CD4-positive, alpha-beta T cell treated with Interleukin-10 for 1 hour (primary cell): ENCODE data around the gene CHMP6.

ENCODE experiments used
- DNase-seq: peaks from one replicate; pipeline ENCODE4 v3.0.0-alpha.2; 2020

Gene CHMP6

DNA sequence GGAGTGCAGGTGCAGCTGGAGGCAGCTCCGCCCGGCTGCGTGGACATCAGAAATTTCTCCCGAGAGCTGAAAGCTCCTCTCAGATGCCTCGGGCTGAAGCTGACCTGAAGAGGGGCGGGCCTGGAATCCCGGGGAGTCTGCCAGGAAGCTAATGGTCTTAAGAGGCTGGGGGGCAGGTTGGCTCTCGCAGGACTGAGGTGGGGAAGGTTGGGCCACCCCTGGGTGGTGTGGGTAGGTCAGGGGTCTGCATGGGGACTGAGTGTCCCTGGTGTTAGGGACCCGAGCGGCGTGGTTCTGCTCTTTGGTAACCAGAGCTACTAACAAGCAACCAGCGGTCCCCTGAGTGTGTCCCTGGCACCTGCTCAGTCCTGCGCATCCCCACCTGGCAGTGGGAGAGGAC lies 3.5 kb downstream of the CHMP6 start:
- DNase-seq, result no peak

DNA sequence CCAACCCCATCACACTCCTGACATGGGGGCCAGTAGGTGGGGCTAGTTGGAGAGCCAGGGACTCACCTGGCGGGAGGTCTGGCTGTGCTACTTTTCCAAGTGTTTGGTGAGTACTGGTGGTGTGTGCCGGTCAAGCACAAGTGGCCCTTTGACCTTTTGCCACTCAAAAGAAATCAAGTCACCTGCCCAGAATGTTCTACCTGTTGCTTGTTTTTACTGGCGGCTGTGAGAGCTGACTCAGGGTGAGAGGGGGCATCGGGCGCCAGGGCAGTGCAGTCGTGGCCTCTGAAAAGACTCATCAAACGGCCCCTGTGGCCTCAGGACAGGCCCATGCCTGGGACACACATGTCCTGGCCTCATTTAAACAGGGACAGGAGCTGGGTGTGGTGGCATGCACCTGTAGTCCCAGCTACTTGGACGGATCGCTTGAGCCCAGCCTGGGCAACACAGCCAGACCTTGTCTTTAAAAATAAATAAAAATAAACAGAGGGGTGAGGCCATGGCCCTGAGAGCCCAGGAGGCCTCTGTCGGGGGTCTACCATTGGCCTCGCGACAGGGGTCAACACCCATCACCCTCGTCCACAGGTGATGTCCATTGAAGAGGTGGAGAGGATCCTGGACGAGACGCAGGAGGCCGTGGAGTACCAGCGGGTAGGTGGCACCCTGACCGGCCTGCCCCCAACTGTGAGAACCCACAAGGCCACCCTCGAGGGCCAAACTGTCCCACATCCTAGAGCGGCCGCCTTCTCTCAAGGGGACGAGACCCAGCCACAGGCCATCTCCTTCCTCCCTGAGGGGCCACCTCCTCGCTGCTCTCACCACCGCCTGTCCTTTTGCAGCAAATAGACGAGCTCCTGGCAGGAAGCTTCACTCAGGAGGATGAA lies 5.0 kb downstream of the CHMP6 start:
- no peak for DNase-seq

- DNase-seq, result no peak
These were observed 5.9 kb downstream of the CHMP6 start for GRCh38 chr17:80997424-80998117.

- no peak for DNase-seq
These were observed 6.6 kb downstream of the CHMP6 start for GRCh38 chr17:80998118-80998747.

GRCh38 chr17:80998748-80999535 lies 7.3 kb downstream of the CHMP6 start:
- no peak for DNase-seq

GRCh38 chr17:80999536-81000333 lies 8.1 kb downstream of the CHMP6 start:
- DNase-seq, result no peak

DNA sequence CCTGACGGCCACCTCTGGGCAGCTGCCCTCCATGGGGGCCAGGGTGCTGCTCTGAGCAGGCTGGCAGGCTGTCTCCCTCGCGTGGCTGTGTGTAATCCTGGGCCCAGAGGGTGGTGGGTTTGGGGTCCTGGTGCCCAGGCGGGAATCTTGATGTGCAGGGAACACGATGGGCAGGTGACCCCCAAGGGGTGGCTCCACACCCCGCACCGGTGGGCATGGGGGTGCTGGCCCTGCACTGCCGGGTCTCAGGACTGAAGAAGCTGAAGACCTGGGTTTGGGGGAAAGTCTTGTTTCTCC lies 8.6 kb downstream of the CHMP6 start:
- DNase-seq, result no peak

GRCh38 chr17:81000631-81001357 lies 9.2 kb downstream of the CHMP6 start:
- no peak for DNase-seq

DNA sequence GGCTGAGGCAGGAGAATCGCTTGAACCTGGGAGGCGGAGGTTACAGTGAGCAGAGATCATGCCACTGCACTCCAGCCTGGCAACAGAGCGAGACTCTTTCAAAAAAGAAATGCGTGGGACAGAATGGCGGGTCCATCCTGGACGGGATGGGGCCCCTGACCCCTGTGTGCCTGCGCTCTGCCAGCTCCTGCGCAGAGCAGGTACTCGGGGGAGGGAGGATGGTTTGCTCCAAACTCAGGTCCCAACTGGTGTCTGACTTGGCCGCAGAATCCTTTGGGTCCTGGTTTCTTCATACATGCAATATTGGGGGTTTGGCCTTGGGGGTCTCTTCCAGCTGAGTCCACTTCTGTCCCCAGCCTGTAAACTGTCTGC lies 10.4 kb downstream of the CHMP6 start:
- no peak for DNase-seq

DNA sequence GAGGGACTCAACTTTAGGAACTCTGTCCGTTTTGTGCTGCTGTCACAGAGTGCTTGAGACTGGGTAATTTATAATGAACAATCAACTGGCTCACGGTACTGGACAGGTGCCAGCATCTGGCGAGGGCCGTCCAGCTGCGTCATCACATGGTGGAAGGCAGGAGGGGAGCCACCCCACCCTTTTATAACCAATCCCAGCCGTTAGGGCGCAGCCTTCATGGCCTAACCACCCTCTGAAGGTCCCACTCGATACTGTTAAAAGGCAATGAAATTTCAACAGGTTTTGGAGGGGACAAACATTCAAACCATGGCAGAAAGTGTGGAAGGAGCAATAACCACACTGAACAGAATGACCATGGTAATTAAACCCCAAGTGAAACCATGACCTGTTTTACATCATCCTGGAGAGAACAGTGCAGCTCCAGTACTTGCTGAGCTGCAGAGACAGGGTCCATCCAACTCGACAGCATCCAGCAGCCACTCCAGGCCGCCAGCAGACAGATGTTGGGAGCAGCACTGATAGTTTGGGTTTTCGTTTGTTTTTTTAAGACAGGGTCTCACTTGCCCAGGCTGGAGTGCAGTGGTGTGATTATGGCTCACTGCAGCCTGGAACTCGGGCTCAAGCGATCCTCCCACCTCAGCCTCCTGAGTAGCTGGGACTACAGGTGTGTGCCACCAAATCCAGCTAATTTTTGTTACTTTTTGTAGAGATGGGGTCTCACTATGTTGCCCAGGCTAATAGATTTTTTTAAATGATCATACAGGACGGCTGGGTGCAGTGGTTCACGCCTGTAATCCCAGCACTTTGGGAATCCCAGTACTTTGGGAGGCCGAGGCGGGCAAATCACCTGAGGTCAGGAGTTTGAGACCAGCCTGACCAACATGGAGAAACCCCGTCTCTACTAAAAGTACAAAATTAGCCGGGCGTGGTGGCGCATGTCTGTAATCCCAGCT lies 11.0 kb downstream of the CHMP6 start:
- no peak for DNase-seq

DNA sequence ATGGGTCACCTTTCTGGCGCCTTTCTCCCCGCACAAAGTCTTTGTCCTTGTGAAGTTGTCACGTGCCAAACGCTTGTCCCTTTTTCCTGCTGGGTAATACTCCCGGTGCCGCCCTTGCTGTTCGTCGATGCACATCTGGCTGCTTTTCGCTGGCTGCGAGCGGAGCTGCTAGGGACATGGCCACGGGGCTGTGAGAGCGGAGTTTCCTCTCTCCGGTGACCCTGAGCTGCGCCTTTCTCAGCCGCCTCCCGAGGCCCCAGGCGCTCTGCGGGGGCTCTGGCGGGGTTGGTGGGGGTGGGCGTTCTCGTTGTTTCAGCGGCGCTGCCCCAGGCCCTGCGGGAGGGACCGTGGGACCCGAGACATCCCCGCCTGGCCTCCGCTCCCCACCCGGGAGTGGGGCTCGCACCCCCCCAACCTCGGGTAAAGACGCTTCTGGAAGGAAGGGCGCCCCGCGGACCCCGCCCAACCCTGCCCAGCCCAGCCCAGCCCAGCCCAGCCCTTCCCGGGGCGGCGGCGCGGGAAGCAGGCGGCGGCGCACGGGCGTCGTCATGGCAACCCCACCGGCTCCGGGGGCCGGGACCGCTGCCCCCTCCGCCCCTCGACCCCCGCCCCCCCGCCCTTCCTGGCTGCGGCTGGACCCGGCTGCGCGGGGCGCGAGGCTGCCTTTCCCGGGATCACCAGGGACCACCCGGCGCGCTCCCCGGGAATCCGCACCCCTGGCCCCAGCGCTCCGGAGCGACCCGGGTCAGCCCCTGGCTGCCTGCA lies 12.3 kb downstream of the CHMP6 start:
- no peak for DNase-seq

DNA sequence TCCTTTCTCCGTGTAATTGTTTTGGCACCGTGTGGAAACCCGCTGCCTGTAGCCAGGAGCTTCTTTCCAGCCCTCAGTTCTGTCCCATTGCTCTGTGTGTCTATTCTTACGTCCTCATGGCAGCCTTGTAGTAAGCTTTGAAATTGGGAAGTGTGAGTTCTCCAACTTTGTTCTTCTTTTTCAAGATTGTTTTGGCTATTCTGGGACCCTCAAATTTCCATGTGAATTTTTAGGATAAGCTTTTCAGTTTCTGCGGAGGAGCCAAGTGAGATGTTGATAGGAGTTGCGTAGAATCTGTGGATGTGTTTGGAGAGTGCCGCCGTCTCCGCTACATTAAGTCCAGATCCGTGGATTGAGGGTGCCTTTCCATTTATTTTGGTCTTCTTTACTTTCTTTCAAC lies 15.2 kb downstream of the CHMP6 start:
- DNase-seq, result no peak

DNA sequence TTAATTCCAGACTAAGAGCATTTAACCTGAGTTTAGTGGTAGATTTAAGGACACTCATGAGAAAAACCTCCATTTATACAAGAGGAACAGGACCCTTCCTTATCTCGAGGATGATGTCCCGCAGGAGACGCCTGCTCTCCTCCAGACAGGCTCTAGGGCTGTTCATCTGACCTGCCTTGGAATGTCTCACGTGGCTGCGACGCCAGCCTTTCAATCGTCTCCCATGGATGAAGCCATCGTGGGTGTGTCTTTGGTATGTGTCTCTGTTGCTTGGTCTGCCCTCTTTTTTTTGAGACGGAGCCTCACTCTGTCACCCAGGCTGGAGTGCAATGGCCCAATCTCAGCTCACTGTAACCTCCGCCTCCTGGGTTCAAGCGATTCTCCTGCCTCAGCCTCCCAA lies 16.5 kb downstream of the CHMP6 start:
- DNase-seq, result no peak

- DNase-seq, result no peak
These were observed 17.5 kb downstream of the CHMP6 start for GRCh38 chr17:81009136-81009535.

DNA sequence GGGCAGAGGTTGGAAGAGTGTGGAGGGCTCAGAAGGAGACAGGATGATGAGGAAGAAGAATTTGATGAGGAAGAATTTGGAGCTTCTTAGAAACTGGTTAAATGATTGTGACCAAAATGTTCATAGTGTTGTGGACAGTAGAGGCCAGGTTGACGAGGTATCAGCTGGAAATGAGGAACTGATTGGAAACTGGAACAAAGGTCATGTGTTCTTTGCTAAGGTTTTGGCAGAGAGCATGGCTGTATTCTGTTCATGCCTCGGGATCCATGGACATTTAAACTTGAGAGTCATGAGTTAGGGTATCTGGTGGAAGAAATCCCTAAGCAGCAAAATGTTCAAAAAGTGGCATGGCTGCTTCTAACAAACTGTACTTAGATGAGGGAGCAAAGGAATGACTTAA lies 19.3 kb downstream of the CHMP6 start:
- no peak for DNase-seq

DNA sequence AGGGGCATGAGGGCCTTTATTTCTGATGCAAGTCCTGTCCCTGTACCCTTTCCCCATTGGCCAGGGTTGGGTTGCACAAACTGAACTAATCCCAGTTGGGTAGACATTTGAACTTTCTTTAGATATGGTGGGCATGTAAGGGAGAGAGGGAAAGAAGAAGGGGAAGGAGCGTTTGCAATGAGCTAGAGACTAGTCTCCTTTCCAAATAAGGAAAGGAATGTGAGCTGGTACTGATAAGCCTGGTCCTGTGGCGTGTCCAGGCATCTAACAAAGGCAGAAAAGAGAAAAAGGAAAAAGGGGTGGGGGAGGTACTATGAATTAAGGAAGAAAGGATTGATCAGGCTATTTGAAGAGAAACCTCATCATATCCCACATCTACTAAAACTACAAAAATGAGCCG lies 20.3 kb downstream of the CHMP6 start:
- no peak for DNase-seq

- DNase-seq, result no peak
These were observed 21.2 kb downstream of the CHMP6 start for GRCh38 chr17:81012574-81013447.

GRCh38 chr17:81013642-81014041 lies 22.0 kb downstream of the CHMP6 start:
- no peak for DNase-seq

DNA sequence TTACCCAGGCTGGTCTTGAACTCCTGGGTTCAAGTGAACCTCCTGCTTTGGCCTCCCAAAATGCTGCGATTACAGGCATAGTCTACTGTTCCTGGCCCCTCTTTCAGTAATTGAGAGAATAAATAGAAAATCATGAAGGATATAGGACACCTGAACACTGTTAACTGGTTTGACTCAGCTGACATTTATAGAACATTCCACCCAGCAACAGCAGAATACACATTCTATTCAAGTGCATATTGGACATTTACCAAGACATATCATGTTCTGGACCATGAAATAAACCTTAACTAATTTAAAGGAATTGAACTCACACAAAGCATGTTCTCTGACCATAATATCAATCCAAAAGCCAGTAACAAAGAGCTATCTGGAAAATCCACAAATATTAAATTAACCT lies 23.5 kb downstream of the CHMP6 start:
- DNase-seq, result no peak
